GM21528 (cell line): ENCODE data around the gene EYA2.
"Not testable (repeated sequence)": the region's sequence is repeated elsewhere in the genome, so short reads cannot be mapped to it uniquely, and the experiment has no call there.

Experiments
- ATAC-seq: cut with Tn5 transposase; IDR thresholded peaks from one replicate; pipeline ENCODE4 v1.9.1; 2021; ENCODE audit warnings: mild to moderate bottlenecking, moderate library complexity; ENCODE audit not compliant: unreplicated experiment, low FRiP score

Gene EYA2

GRCh38 chr20:46894579-46894958 lies at the start of gene EYA2:
TSS of gene EYA2 (plus strand) at chr20:46894843. CDS start at chr20:46990011, 95,168 bp downstream.
- no peak for ATAC-seq

- no peak for ATAC-seq
Measured at GRCh38 chr20:46844965-46845364, 49.7 kb upstream of the EYA2 start.

- ATAC-seq: no peak
Measured at GRCh38 chr20:46849269-46849668, 45.4 kb upstream of the EYA2 start.

- ATAC-seq: no peak
Measured at GRCh38 chr20:46849751-46850150, 44.9 kb upstream of the EYA2 start.

GRCh38 chr20:46850416-46850815 lies 44.2 kb upstream of the EYA2 start:
- ATAC-seq: no peak

- no peak for ATAC-seq
Measured at GRCh38 chr20:46850896-46851295, 43.7 kb upstream of the EYA2 start.

GRCh38 chr20:46851746-46852145 lies 42.9 kb upstream of the EYA2 start:
- ATAC-seq: no peak

GRCh38 chr20:46852313-46852712 lies 42.3 kb upstream of the EYA2 start:
- no peak for ATAC-seq

GRCh38 chr20:46853926-46854325 lies 40.7 kb upstream of the EYA2 start:
- ATAC-seq: no peak

- no peak for ATAC-seq
Measured at GRCh38 chr20:46857061-46857831, 37.4 kb upstream of the EYA2 start.

GRCh38 chr20:46865824-46866223 lies 28.8 kb upstream of the EYA2 start:
- no peak for ATAC-seq

GRCh38 chr20:46870041-46870440 lies 24.6 kb upstream of the EYA2 start:
- no peak for ATAC-seq

GRCh38 chr20:46872328-46873211 lies 22.1 kb upstream of the EYA2 start:
- no peak for ATAC-seq

GRCh38 chr20:46875059-46875458 lies 19.6 kb upstream of the EYA2 start:
- ATAC-seq: no peak

GRCh38 chr20:46879386-46879785 lies 15.3 kb upstream of the EYA2 start:
- ATAC-seq: no peak

- ATAC-seq: not testable (repeated sequence)
Measured at GRCh38 chr20:46879963-46880362, 14.7 kb upstream of the EYA2 start.

GRCh38 chr20:46883892-46884291 lies 10.8 kb upstream of the EYA2 start:
- ATAC-seq: no peak

- ATAC-seq: no peak
Measured at GRCh38 chr20:46890682-46891081, 4.0 kb upstream of the EYA2 start.

GRCh38 chr20:46893051-46893450 lies 1.6 kb upstream of the EYA2 start:
- ATAC-seq: no peak

- no peak for ATAC-seq
Measured at GRCh38 chr20:46893877-46894578, 615 bp upstream of the EYA2 start.
